Measurements from ENCODE around the gene MAP3K13. TPM values are rescaled to one million over a fixed set of nuclear protein-coding genes. Genes with fewer than 3 reads are reported as not detected.

The MAP3K13 gene
- total RNA-seq, 1 experiment from 2014 or later, result 23.5 TPM

- no peak for DNase-seq
- no peaks in the 10 kb centered on the region for H3K36me3 ChIP-seq
- no peak overlapping the region for H3K27ac ChIP-seq
- H3K4me3 ChIP-seq, result no peak overlapping the region
- H3K9me3 ChIP-seq (replicated peaks), result no peaks in the 10 kb centered on the region
- H3K27me3 ChIP-seq, result no peaks in the 10 kb centered on the region
- no peaks in the 10 kb centered on the region for H3K4me1 ChIP-seq
Measured at GRCh38 chr3:185479373-185479945, 116.5 kb downstream of the MAP3K13 start.

GRCh38 chr3:185484296-185484695, 121.4 kb downstream of the MAP3K13 start:
- Histone ChIP-seq H3K4me3 (no peak overlapping the region), H3K9me3 (replicated peaks) (no peaks in the 10 kb centered on the region), H3K36me3 (no peaks in the 10 kb centered on the region; the same call in 1 of the 2 replicates), H3K27me3 (no peaks in the 10 kb centered on the region), H3K27ac (no peak overlapping the region), H3K4me1 (no peaks in the 10 kb centered on the region)
- no peak for DNase-seq

GRCh38 chr3:185486394-185486793, 123.5 kb downstream of the MAP3K13 start:
- H3K27ac ChIP-seq, result no peak overlapping the region
- H3K36me3 ChIP-seq, result peaks cover 3% of the 10 kb centered on the region; the same call in 1 of the 2 replicates
- no peak overlapping the region for H3K4me3 ChIP-seq
- H3K9me3 ChIP-seq (replicated peaks), result no peaks in the 10 kb centered on the region
- H3K27me3 ChIP-seq, result no peaks in the 10 kb centered on the region
- H3K4me1 ChIP-seq, result no peaks in the 10 kb centered on the region
- DNase-seq, result no peak

- no peak for DNase-seq
- H3K4me1 ChIP-seq, result no peaks in the 10 kb centered on the region
- no peak overlapping the region for H3K4me3 ChIP-seq
- H3K27ac ChIP-seq, result no peak overlapping the region
- H3K27me3 ChIP-seq, result no peaks in the 10 kb centered on the region
- H3K36me3 ChIP-seq, result peaks cover 3% of the 10 kb centered on the region; the same call in 1 of the 2 replicates
- H3K9me3 ChIP-seq (replicated peaks), result no peaks in the 10 kb centered on the region
Measured at GRCh38 chr3:185488465-185488864, 125.5 kb downstream of the MAP3K13 start.

- Histone ChIP-seq H3K4me1 (no peaks in the 10 kb centered on the region), H3K27me3 (no peaks in the 10 kb centered on the region), H3K36me3 (peaks cover 3% of the 10 kb centered on the region; the same call in 1 of the 2 replicates), H3K27ac (no peak overlapping the region), H3K4me3 (no peak overlapping the region), H3K9me3 (replicated peaks) (no peaks in the 10 kb centered on the region)
- DNase-seq, result no peak
Measured at GRCh38 chr3:185489462-185489861, 126.5 kb downstream of the MAP3K13 start.

GRCh38 chr3:185490241-185490640, 127.3 kb downstream of the MAP3K13 start:
- Histone ChIP-seq H3K4me3 (no peak overlapping the region), H3K9me3 (replicated peaks) (no peaks in the 10 kb centered on the region), H3K4me1 (no peaks in the 10 kb centered on the region), H3K36me3 (peaks cover 3% of the 10 kb centered on the region; the same call in 1 of the 2 replicates), H3K27ac (no peak overlapping the region), H3K27me3 (no peaks in the 10 kb centered on the region)
- no peak for DNase-seq

- DNase-seq, result peak; percentile 89 to 92
- H3K36me3 ChIP-seq, result no peaks in the 10 kb centered on the region; the same call in none of the 2 replicates
- no peaks in the 10 kb centered on the region for H3K27me3 ChIP-seq
- peak within 1 kb of the TSS; percentile 41 for H3K27ac ChIP-seq
- peak within 1 kb of the TSS; percentile 83 for H3K4me3 ChIP-seq
- H3K9me3 ChIP-seq (replicated peaks), result no peaks in the 10 kb centered on the region
- H3K4me1 ChIP-seq, result no peaks in the 10 kb centered on the region
Measured at GRCh38 chr3:185498503-185499396, 135.8 kb downstream of the MAP3K13 start, which contains the start of gene TMEM41A. Gene TMEM41A, minus strand, starts transcription at chr3:185499035. Its CDS starts 74 bp downstream, at chr3:185498961.

GRCh38 chr3:185502987-185503386, 140.1 kb downstream of the MAP3K13 start:
- DNase-seq, result no peak

GRCh38 chr3:185503521-185503920, 140.6 kb downstream of the MAP3K13 start:
- no peak overlapping the region for H3K27ac ChIP-seq
- no peaks in the 10 kb centered on the region for H3K9me3 ChIP-seq (replicated peaks)
- no peaks in the 10 kb centered on the region for H3K4me1 ChIP-seq
- no peaks in the 10 kb centered on the region for H3K27me3 ChIP-seq
- DNase-seq, result no peak
- no peak overlapping the region for H3K4me3 ChIP-seq
- H3K36me3 ChIP-seq, result no peaks in the 10 kb centered on the region

More at GRCh38 chr3:185502987-185503386, 140.1 kb downstream of the MAP3K13 start:
- Histone ChIP-seq H3K4me1 (no peaks in the 10 kb centered on the region), H3K27me3 (no peaks in the 10 kb centered on the region), H3K27ac (no peak overlapping the region), H3K4me3 (no peak overlapping the region), H3K36me3 (no peaks in the 10 kb centered on the region), H3K9me3 (replicated peaks) (no peaks in the 10 kb centered on the region)

- DNase-seq, result no peak
- no peaks in the 10 kb centered on the region for H3K9me3 ChIP-seq (replicated peaks)
- H3K4me3 ChIP-seq, result no peak overlapping the region
- H3K27me3 ChIP-seq, result no peaks in the 10 kb centered on the region
- H3K36me3 ChIP-seq, result no peaks in the 10 kb centered on the region
- no peak overlapping the region for H3K27ac ChIP-seq
- no peaks in the 10 kb centered on the region for H3K4me1 ChIP-seq
Measured at GRCh38 chr3:185504636-185505035, 141.7 kb downstream of the MAP3K13 start.

- no peak overlapping the region for H3K27ac ChIP-seq
- no peaks in the 10 kb centered on the region for H3K36me3 ChIP-seq
- no peaks in the 10 kb centered on the region for H3K4me1 ChIP-seq
- H3K27me3 ChIP-seq, result no peaks in the 10 kb centered on the region
- no peaks in the 10 kb centered on the region for H3K9me3 ChIP-seq (replicated peaks)
- DNase-seq, result no peak
- H3K4me3 ChIP-seq, result no peak overlapping the region
Measured at GRCh38 chr3:185507883-185508282, 144.9 kb downstream of the MAP3K13 start.

- DNase-seq, result no peak
- H3K4me3 ChIP-seq, result no peak overlapping the region
- H3K36me3 ChIP-seq, result no peaks in the 10 kb centered on the region
- no peaks in the 10 kb centered on the region for H3K27me3 ChIP-seq
- no peaks in the 10 kb centered on the region for H3K4me1 ChIP-seq
- no peak overlapping the region for H3K27ac ChIP-seq
- no peaks in the 10 kb centered on the region for H3K9me3 ChIP-seq (replicated peaks)
Measured at GRCh38 chr3:185508335-185508991, 145.5 kb downstream of the MAP3K13 start.

GRCh38 chr3:185511711-185512110, 148.8 kb downstream of the MAP3K13 start:
- no peak overlapping the region for H3K27ac ChIP-seq
- H3K4me3 ChIP-seq, result no peak overlapping the region
- no peaks in the 10 kb centered on the region for H3K9me3 ChIP-seq (replicated peaks)
- no peaks in the 10 kb centered on the region for H3K4me1 ChIP-seq
- no peak for DNase-seq
- H3K36me3 ChIP-seq, result no peaks in the 10 kb centered on the region
- no peaks in the 10 kb centered on the region for H3K27me3 ChIP-seq

GRCh38 chr3:185517387-185518130, 154.6 kb downstream of the MAP3K13 start:
- H3K36me3 ChIP-seq, result no peaks in the 10 kb centered on the region
- DNase-seq, result no peak
- no peak overlapping the region for H3K27ac ChIP-seq
- no peaks in the 10 kb centered on the region for H3K27me3 ChIP-seq
- no peak overlapping the region for H3K4me3 ChIP-seq
- H3K4me1 ChIP-seq, result no peaks in the 10 kb centered on the region
- H3K9me3 ChIP-seq (replicated peaks), result no peaks in the 10 kb centered on the region
